Activated naive CD4-positive, alpha-beta T cell treated with anti-CD3 and anti-CD28 coated beads, Interleukin-2, amount 50 U/mL, for 16 hours (primary cell): ENCODE measurements around the gene SLC25A38.

Source experiments
- DNase-seq: peaks from one replicate; pipeline ENCODE4 v3.0.0-alpha.2; 2020

SLC25A38 gene

DNA sequence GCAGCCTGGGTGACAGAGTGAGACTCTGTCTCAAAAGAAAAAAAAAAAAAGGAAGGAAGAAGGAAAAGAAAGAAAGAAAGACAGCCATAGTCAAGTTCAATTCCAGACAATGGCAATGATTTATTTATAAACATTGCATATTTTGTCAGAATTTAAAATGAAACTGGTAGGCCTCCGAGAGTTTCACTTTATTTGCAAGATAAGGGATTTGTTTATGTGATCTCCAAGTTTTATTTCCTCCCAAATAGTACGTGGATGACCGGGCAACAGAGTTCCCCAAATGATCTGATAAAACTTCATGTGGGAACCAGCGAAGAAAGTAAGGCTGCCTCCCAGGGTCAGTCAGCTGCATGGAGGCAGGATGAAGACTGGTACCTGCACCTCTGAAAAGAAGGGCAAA, 55.7 kb downstream of the SLC25A38 start:
- no peak for DNase-seq

DNA sequence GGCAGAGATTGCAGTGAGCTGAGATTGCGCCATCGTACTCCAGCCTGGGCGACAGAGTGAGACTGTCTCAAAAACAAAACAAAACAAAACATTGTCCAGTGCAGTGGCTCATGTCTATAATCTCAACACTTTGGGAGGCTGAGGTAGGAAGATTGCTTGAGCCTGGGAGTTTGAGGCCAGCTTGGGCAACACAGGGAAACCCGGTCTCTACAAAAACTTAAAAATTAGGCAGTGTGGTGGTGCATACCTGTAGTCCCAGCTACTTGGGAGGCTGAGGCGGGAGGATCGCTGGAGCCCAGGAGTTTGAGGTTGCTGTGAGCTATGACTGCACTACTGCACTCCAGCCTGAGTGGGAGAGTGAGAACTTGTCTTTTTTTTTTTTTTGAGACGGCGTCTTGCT, 57.1 kb downstream of the SLC25A38 start:
- DNase-seq: no peak

DNA sequence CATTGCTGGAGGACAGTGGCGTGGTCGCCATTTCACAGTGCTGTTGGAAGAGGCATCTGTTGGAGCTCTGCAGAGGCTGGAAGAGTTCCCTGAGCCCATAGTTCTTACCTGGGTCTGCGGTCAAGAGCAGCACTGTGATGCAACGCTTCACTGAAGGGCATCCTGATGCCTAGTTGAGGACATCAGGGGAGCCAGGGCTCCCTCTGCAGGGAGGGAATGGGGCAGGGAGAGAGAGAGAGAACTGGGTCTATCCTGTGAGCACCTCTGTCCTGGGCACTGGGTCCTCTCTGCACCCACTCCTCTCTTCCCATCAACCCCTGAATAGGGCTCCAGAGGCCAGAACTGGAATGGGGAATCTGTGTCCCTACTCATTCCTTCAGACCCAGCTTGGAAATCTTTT, 60.4 kb downstream of the SLC25A38 start:
- DNase-seq: no peak

DNA sequence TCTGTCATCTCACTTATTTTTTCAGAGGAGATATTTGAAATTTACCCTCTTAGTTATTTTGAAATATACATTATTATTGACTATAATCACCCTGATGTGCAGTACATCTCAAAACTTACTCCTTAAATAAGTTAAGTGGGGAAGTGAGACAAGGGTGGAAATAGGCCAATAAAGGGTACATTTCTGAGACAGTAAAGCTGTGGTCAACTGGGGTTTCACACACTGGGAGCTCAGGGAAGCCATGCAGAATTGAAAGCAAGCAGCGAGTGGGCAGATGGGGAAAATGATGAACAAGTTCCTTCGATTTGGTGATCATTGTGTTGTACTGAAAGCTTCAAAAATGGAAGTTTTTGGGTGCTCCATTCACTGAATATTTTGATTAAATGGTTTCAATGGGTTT, 62.8 kb downstream of the SLC25A38 start:
- DNase-seq: no peak

DNA sequence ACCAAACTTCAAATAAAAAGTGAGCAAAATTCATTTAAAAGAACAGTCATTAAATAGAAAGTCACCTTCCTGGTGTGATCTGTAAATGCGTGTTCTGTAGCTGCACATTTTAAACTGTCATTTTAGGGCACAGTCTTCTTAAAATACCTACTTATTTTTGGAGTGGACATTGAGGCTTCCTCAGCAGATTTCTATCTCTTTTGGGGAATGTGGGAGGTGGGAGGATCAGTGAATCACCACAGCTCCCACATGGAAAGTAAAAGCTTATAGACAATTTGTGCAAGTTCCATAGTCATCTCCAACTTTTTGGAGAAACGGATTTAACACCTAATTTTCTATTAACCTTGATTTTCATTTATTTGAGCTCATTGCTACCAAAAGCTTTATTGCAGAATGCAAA, 63.3 kb downstream of the SLC25A38 start:
- DNase-seq: no peak
